Activated naive CD4-positive, alpha-beta T cell (primary cell): ENCODE data around the gene MALL.
"Not testable (repeated sequence)": the region's sequence is repeated elsewhere in the genome, so short reads cannot be mapped to it uniquely, and the experiment has no call there.

Experiments used
- DNase-seq, 4 experiments: peaks; one replicate each; lab custom pipeline; 2025; lab: John Stamatoyannopoulos, UW

The MALL gene

GRCh38 chr2:110097506-110098220 is 18.0 kb downstream of the MALL start:
- DNase-seq = no peak

GRCh38 chr2:110095994-110096633 is 19.5 kb downstream of the MALL start:
- no peak for DNase-seq

GRCh38 chr2:110094884-110095534 is 20.6 kb downstream of the MALL start:
- not testable (repeated sequence) for DNase-seq

- not testable (repeated sequence) for DNase-seq
Observed at GRCh38 chr2:110093924-110094323, 21.7 kb downstream of the MALL start.

- not testable (repeated sequence) for DNase-seq
Observed at GRCh38 chr2:110090164-110090563, 25.5 kb downstream of the MALL start.

GRCh38 chr2:110083757-110084156 is 31.9 kb downstream of the MALL start:
- DNase-seq = not testable (repeated sequence)

- DNase-seq = not testable (repeated sequence)
Observed at GRCh38 chr2:110083162-110083561, 32.5 kb downstream of the MALL start.

- not testable (repeated sequence) for DNase-seq
Observed at GRCh38 chr2:110078104-110078503, 37.5 kb downstream of the MALL start.

GRCh38 chr2:110075896-110076295 is 39.7 kb downstream of the MALL start:
- DNase-seq = not testable (repeated sequence)

- DNase-seq = not testable (repeated sequence)
Observed at GRCh38 chr2:110069869-110070268, 45.8 kb downstream of the MALL start.

GRCh38 chr2:110068153-110068552 is 47.5 kb downstream of the MALL start:
- not testable (repeated sequence) for DNase-seq

GRCh38 chr2:110062332-110062731 is 53.3 kb downstream of the MALL start:
- DNase-seq = not testable (repeated sequence)

GRCh38 chr2:110060550-110060949 is 55.1 kb downstream of the MALL start:
- DNase-seq = not testable (repeated sequence)

GRCh38 chr2:110059694-110060358 is 55.8 kb downstream of the MALL start:
- DNase-seq = not testable (repeated sequence)

GRCh38 chr2:110059009-110059693 is 56.5 kb downstream of the MALL start:
- not testable (repeated sequence) for DNase-seq

- not testable (repeated sequence) for DNase-seq
Observed at GRCh38 chr2:110058034-110058433, 57.6 kb downstream of the MALL start.

- DNase-seq = not testable (repeated sequence)
Observed at GRCh38 chr2:110055819-110056408, 59.7 kb downstream of the MALL start.

GRCh38 chr2:110054521-110055407 is 60.9 kb downstream of the MALL start:
- not testable (repeated sequence) for DNase-seq

GRCh38 chr2:110053688-110054087 is 61.9 kb downstream of the MALL start:
- not testable (repeated sequence) for DNase-seq

- DNase-seq = not testable (repeated sequence)
Observed at GRCh38 chr2:110052166-110052565, 63.5 kb downstream of the MALL start.
